ENCODE results near the gene LRRC4B. TPM values are rescaled to one million over a fixed set of nuclear protein-coding genes. Genes with fewer than 3 reads are reported as not detected.

The LRRC4B gene
- total and polyA plus RNA-seq, 12 donors: 0.42 to 3.0 (median 0.78) TPM

DNA sequence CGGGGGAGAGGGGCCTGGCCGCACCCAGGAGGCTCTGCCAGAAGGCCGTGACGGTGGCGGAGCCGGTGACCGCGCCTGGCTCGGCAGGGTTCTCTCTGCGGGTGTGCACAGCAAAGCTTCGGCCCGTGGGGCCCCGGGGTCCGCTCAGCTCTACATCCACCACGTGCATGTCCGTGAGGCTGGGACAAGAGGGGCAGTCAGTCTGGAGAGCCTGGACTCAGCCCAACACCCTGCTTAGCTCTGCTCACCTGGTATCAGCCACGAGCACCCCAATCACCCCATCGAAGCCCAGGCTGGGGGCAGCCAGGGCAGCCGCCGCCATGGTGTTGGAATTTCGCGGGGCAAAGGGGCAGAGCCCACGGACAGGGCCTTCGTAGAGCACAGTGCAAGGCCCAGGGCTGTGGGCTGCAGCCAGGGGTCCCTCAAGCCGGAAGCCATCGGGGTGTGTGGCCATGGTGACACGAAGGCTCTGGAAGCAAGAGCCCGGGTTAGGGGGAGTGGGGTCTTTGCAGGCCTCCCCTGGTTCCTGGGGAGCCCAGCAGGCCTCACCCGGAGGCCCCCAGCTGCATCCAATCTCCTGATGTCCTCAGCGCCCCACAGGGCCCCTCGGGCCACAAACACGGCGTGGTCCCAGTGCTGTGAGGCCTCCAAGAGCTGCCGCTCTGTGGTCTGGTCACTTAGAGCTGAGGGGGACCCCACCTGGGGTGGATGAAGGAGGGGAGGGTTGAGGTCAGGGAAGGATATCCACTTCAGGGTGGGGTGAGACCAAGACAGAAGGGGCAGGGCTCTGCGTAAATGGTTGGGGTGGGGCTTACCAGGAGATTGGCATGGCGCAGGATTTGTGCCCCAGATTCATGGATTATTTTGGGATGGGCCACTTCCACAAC lies 55.9 kb downstream of the LRRC4B start:
- TF ChIP-seq, protein P1, sequence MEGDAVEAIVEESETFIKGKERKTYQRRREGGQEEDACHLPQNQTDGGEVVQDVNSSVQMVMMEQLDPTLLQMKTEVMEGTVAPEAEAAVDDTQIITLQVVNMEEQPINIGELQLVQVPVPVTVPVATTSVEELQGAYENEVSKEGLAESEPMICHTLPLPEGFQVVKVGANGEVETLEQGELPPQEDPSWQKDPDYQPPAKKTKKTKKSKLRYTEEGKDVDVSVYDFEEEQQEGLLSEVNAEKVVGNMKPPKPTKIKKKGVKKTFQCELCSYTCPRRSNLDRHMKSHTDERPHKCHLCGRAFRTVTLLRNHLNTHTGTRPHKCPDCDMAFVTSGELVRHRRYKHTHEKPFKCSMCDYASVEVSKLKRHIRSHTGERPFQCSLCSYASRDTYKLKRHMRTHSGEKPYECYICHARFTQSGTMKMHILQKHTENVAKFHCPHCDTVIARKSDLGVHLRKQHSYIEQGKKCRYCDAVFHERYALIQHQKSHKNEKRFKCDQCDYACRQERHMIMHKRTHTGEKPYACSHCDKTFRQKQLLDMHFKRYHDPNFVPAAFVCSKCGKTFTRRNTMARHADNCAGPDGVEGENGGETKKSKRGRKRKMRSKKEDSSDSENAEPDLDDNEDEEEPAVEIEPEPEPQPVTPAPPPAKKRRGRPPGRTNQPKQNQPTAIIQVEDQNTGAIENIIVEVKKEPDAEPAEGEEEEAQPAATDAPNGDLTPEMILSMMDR (IDR thresholded peaks at IDR 0.05): no peak
- Histone ChIP-seq H3K4me1 (peaks cover 5 to 27% (median 13%) of the 10 kb centered on the region in 9 donors), H3K4me3 (peak overlapping the region in 9 of 10 donors; percentile 56 to 83 (median 74)), H3K27ac (peak overlapping the region in 5 of 10 donors; percentile 68 to 85 (median 78)), H3K27me3 (peaks cover 0 to 13% (median 0%) of the 10 kb centered on the region in 7 donors), H3K36me3 (no peaks in the 10 kb centered on the region), H3K9me3 (no peaks in the 10 kb centered on the region)
- intact Hi-C loops (cut with DNase I): loop anchor here in 1 of 10 donors (5.0 to 10.0 kb wide), 2 partner anchors 35 to 292 kb away; partner anchors contain the start of genes EMC10 and GARIN5A
- no peak for ATAC-seq
- whole genome bisulfite sequencing, 2 donors: 88 to 92% methylated on average over 36 of the region's 36 CpGs
- no peak for DNase-seq

GRCh38 chr19:50511069-50511822 lies 57.0 kb downstream of the LRRC4B start, which contains the start of gene JOSD2:
Gene JOSD2 (minus strand): TSS chr19:50511191. CDS start chr19:50510431, 760 bp downstream.
- peaks cover 5 to 27% (median 13%) of the 10 kb centered on the region in 9 donors for H3K4me1 ChIP-seq
- peak within 1 kb of the TSS; percentile 8 to 91 (median 82) for H3K27ac ChIP-seq
- peak; percentile 93 to 97 (median 94) for ATAC-seq
- peak; percentile 98 for DNase-seq
- peaks cover 0 to 6% (median 0%) of the 10 kb centered on the region in 7 donors for H3K27me3 ChIP-seq
- no peaks in the 10 kb centered on the region for H3K9me3 ChIP-seq
- TF ChIP-seq, protein P1 (IDR thresholded peaks at IDR 0.05): no peak
- H3K4me3 ChIP-seq: peak within 1 kb of the TSS; percentile 47 to 83 (median 74)
- peaks cover 0 to 1% (median 0%) of the 10 kb centered on the region in 9 donors for H3K36me3 ChIP-seq
- intact Hi-C loops (cut with DNase I): loop anchor here in 2 of 10 donors (2.0 to 10.0 kb wide), 3 partner anchors 34 to 294 kb away; partner anchors contain the start of genes EMC10 (in 2 of the 2) and GARIN5A (in 2 of the 2)
- 1 to 2% methylated on average over 69 of the region's 69 CpGs for WGBS, 2 donors

DNA sequence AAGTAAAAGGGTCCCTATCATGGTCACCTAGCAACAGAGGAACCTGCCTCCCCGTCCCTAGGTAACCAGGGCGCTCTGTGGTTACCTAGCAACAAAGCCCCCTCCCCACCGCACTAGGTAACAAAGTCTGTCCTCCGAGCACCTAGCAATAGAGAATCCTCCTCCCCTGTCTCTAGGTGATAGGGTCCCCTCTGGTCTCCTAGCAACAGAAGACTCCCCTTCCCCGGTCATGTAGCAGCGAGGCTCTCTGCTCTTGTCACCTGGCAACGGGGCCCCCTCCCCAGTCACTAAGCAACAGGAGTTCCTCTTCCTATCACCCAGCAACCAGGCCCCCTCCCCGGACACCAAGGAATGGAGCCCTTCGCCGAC lies 57.6 kb downstream of the LRRC4B start:
- Histone ChIP-seq H3K27ac (peak overlapping the region in 9 of 10 donors; percentile 76 to 91 (median 84)), H3K36me3 (peaks cover 0 to 7% (median 0%) of the 10 kb centered on the region in 9 donors), H3K4me1 (peaks cover 5 to 27% (median 13%) of the 10 kb centered on the region in 9 donors), H3K27me3 (no peaks in the 10 kb centered on the region), H3K9me3 (no peaks in the 10 kb centered on the region), H3K4me3 (peak overlapping the region; percentile 47 to 83 (median 74))
- intact Hi-C loops (cut with DNase I): loop anchor here in 2 of 10 donors (2.0 to 10.0 kb wide), 3 partner anchors 33 to 294 kb away; partner anchors contain the start of genes EMC10 (in 2 of the 2) and GARIN5A (in 2 of the 2)
- WGBS, 2 donors: 3 to 5% methylated on average over 10 of the region's 10 CpGs
- ATAC-seq (peak in 3 of 8 donors; percentile 0 to 1 (median 0)), DNase-seq (no peak)
- TF ChIP-seq, protein P1 (IDR thresholded peaks at IDR 0.05): no peak
